Activated naive CD8-positive, alpha-beta T cell treated with anti-CD3 and anti-CD28 coated beads for 36 hours (primary cell): ENCODE results near the gene HNMT. TPM values are rescaled to one million over a fixed set of nuclear protein-coding genes. Genes with fewer than 3 reads are reported as not detected.
"Not testable (repeated sequence)": the region's sequence is repeated elsewhere in the genome, so short reads cannot be mapped to it uniquely, and the experiment has no call there.

Experiments
- DNase-seq: peaks from one replicate; pipeline ENCODE4 v3.0.0; 2021
- H3K27ac Mint-ChIP-seq: one replicate; pipeline ENCODE4 v1.8.0; 2022; ENCODE audit warnings: mild to moderate bottlenecking, moderate library complexity, mixed read lengths
- H3K27me3 Mint-ChIP-seq: one replicate; pipeline ENCODE4 v1.8.0; 2022; ENCODE audit warnings: mild to moderate bottlenecking, mixed read lengths
- H3K36me3 Mint-ChIP-seq: one replicate; pipeline ENCODE4 v1.8.0; 2021; ENCODE audit warnings: mild to moderate bottlenecking, mixed read lengths
- H3K4me1 Mint-ChIP-seq: one replicate; pipeline ENCODE4 v1.8.0; 2021; ENCODE audit warnings: mixed read lengths
- H3K4me3 Mint-ChIP-seq: one replicate; pipeline ENCODE4 v1.8.0; 2022; ENCODE audit warnings: mild to moderate bottlenecking, moderate library complexity, mixed read lengths
- H3K9me3 Mint-ChIP-seq: one replicate; pipeline ENCODE4 v1.8.0; 2022; ENCODE audit warnings: mixed read lengths
- total RNA-seq, 2 experiments: library from RNA; stranded (reverse); gene quantifications; one replicate each; pipeline ENCODE4 v1.2.3, GENCODE V29; 2021

Gene HNMT
- total RNA-seq, 2 experiments from 2014 or later, result not detected

GRCh38 chr2:137959166-137959565, 5.1 kb upstream of the HNMT start:
- DNase-seq, result no peak
- Mint-ChIP-seq H3K27me3 (peaks cover 14% of the 10 kb centered on the region), H3K27ac (no peak overlapping the region), H3K36me3 (no peaks in the 10 kb centered on the region), H3K9me3 (no peaks in the 10 kb centered on the region), H3K4me1 (no peaks in the 10 kb centered on the region), H3K4me3 (no peak overlapping the region)

GRCh38 chr2:137960223-137960622, 4.0 kb upstream of the HNMT start:
- Mint-ChIP-seq H3K27me3 (peaks cover 14% of the 10 kb centered on the region), H3K27ac (no peak overlapping the region), H3K36me3 (no peaks in the 10 kb centered on the region), H3K4me3 (no peak overlapping the region), H3K4me1 (no peaks in the 10 kb centered on the region), H3K9me3 (no peaks in the 10 kb centered on the region)
- no peak for DNase-seq

- no peak overlapping the region for H3K27ac Mint-ChIP-seq
- DNase-seq, result no peak
- no peaks in the 10 kb centered on the region for H3K4me1 Mint-ChIP-seq
- H3K9me3 Mint-ChIP-seq, result no peaks in the 10 kb centered on the region
- no peaks in the 10 kb centered on the region for H3K36me3 Mint-ChIP-seq
- H3K4me3 Mint-ChIP-seq, result no peak overlapping the region
- peaks cover 10% of the 10 kb centered on the region for H3K27me3 Mint-ChIP-seq
These were observed 2.7 kb upstream of the HNMT start for GRCh38 chr2:137961602-137962001.

- no peaks in the 10 kb centered on the region for H3K36me3 Mint-ChIP-seq
These were observed 673 bp upstream of the HNMT start for GRCh38 chr2:137963535-137964065.

GRCh38 chr2:137964859-137965459, 686 bp downstream of the HNMT start:
- Mint-ChIP-seq H3K4me3 (no peak overlapping the region), H3K27me3 (peaks cover 7% of the 10 kb centered on the region), H3K4me1 (no peaks in the 10 kb centered on the region), H3K36me3 (no peaks in the 10 kb centered on the region), H3K27ac (no peak overlapping the region), H3K9me3 (no peaks in the 10 kb centered on the region)
- DNase-seq, result no peak

More at GRCh38 chr2:137963535-137964065, 673 bp upstream of the HNMT start:
- H3K27ac Mint-ChIP-seq, result no peak overlapping the region
- no peaks in the 10 kb centered on the region for H3K9me3 Mint-ChIP-seq
- no peak overlapping the region for H3K4me3 Mint-ChIP-seq
- DNase-seq, result no peak
- no peaks in the 10 kb centered on the region for H3K4me1 Mint-ChIP-seq
- peaks cover 8% of the 10 kb centered on the region for H3K27me3 Mint-ChIP-seq

GRCh38 chr2:137966043-137966442, 1.8 kb downstream of the HNMT start:
- H3K4me1 Mint-ChIP-seq, result no peaks in the 10 kb centered on the region
- DNase-seq, result no peak
- H3K27me3 Mint-ChIP-seq, result peaks cover 4% of the 10 kb centered on the region
- H3K36me3 Mint-ChIP-seq, result no peaks in the 10 kb centered on the region
- H3K27ac Mint-ChIP-seq, result no peak overlapping the region
- no peak overlapping the region for H3K4me3 Mint-ChIP-seq
- H3K9me3 Mint-ChIP-seq, result no peaks in the 10 kb centered on the region

- Mint-ChIP-seq H3K36me3 (no peaks in the 10 kb centered on the region), H3K27me3 (peaks cover 4% of the 10 kb centered on the region), H3K9me3 (no peaks in the 10 kb centered on the region), H3K27ac (no peak overlapping the region), H3K4me1 (no peaks in the 10 kb centered on the region), H3K4me3 (no peak overlapping the region)
- DNase-seq, result no peak
These were observed 2.8 kb downstream of the HNMT start for GRCh38 chr2:137967042-137967441.

GRCh38 chr2:137968477-137969417, 4.5 kb downstream of the HNMT start:
- DNase-seq, result no peak
- H3K27me3 Mint-ChIP-seq, result peaks cover 4% of the 10 kb centered on the region
- H3K27ac Mint-ChIP-seq, result no peak overlapping the region
- no peak overlapping the region for H3K4me3 Mint-ChIP-seq
- no peaks in the 10 kb centered on the region for H3K9me3 Mint-ChIP-seq
- no peaks in the 10 kb centered on the region for H3K4me1 Mint-ChIP-seq
- no peaks in the 10 kb centered on the region for H3K36me3 Mint-ChIP-seq

- DNase-seq, result no peak
- Mint-ChIP-seq H3K36me3 (no peaks in the 10 kb centered on the region), H3K27ac (no peak overlapping the region), H3K27me3 (peaks cover 4% of the 10 kb centered on the region), H3K4me1 (no peaks in the 10 kb centered on the region), H3K9me3 (no peaks in the 10 kb centered on the region), H3K4me3 (no peak overlapping the region)
These were observed 5.1 kb downstream of the HNMT start for GRCh38 chr2:137969418-137969765.

- H3K4me3 Mint-ChIP-seq, result no peak overlapping the region
- no peaks in the 10 kb centered on the region for H3K4me1 Mint-ChIP-seq
- no peak for DNase-seq
- no peaks in the 10 kb centered on the region for H3K9me3 Mint-ChIP-seq
- no peak overlapping the region for H3K27ac Mint-ChIP-seq
- peaks cover 4% of the 10 kb centered on the region for H3K27me3 Mint-ChIP-seq
- no peaks in the 10 kb centered on the region for H3K36me3 Mint-ChIP-seq
These were observed 5.6 kb downstream of the HNMT start for GRCh38 chr2:137969876-137970275.

GRCh38 chr2:137971259-137971658, 7.0 kb downstream of the HNMT start:
- H3K27me3 Mint-ChIP-seq, H3K36me3 Mint-ChIP-seq, H3K4me1 Mint-ChIP-seq, DNase-seq, H3K4me3 Mint-ChIP-seq, H3K9me3 Mint-ChIP-seq, H3K27ac Mint-ChIP-seq: not testable (repeated sequence)

GRCh38 chr2:137973280-137973679, 9.0 kb downstream of the HNMT start:
- H3K27ac Mint-ChIP-seq, result no peak overlapping the region
- H3K9me3 Mint-ChIP-seq, result no peaks in the 10 kb centered on the region
- H3K36me3 Mint-ChIP-seq, result no peaks in the 10 kb centered on the region
- H3K4me3 Mint-ChIP-seq, result no peak overlapping the region
- no peaks in the 10 kb centered on the region for H3K4me1 Mint-ChIP-seq
- no peaks in the 10 kb centered on the region for H3K27me3 Mint-ChIP-seq
- no peak for DNase-seq

- no peak overlapping the region for H3K4me3 Mint-ChIP-seq
- DNase-seq, result no peak
- H3K27ac Mint-ChIP-seq, result no peak overlapping the region
- no peaks in the 10 kb centered on the region for H3K27me3 Mint-ChIP-seq
- no peaks in the 10 kb centered on the region for H3K4me1 Mint-ChIP-seq
- no peaks in the 10 kb centered on the region for H3K9me3 Mint-ChIP-seq
- H3K36me3 Mint-ChIP-seq, result no peaks in the 10 kb centered on the region
These were observed 11.3 kb downstream of the HNMT start for GRCh38 chr2:137975280-137976271.

- no peak for DNase-seq
- Mint-ChIP-seq H3K4me3 (no peak overlapping the region), H3K27ac (no peak overlapping the region), H3K36me3 (no peaks in the 10 kb centered on the region), H3K4me1 (no peaks in the 10 kb centered on the region), H3K9me3 (no peaks in the 10 kb centered on the region), H3K27me3 (no peaks in the 10 kb centered on the region)
These were observed 12.0 kb downstream of the HNMT start for GRCh38 chr2:137976274-137976673.

- Mint-ChIP-seq H3K27me3 (no peaks in the 10 kb centered on the region), H3K36me3 (no peaks in the 10 kb centered on the region), H3K9me3 (no peaks in the 10 kb centered on the region), H3K4me3 (no peak overlapping the region), H3K27ac (no peak overlapping the region), H3K4me1 (no peaks in the 10 kb centered on the region)
- no peak for DNase-seq
These were observed 13.5 kb downstream of the HNMT start for GRCh38 chr2:137977790-137978189.
